HepG2 (cell line): ENCODE measurements around the gene ADAMTS17. TPM values are rescaled to one million over a fixed set of nuclear protein-coding genes. Genes with fewer than 3 reads are reported as not detected.

Source experiments
- ATAC-seq: fragments of 200-7000 bp; cut with Tn5 transposase; 3 replicates; pipeline ENCODE4 v1.9.1; 2020; ENCODE audit warnings: mild to moderate bottlenecking, moderate library complexity
- BruUV-seq: library from RNA; stranded (reverse); fragments of 400-500 nt; replicated peaks from 2 replicates; lab custom pipeline; 2021; lab: Mats Ljungman, UMichigan
- CTCF ChIA-PET: fragments of 300-600 bp; formaldehyde crosslinking; extraction: SDS; loops from one replicate; lab custom pipeline; 2021; ENCODE audit warnings: low total read pairs, inconsistent platforms, low intra/inter-chr PET ratio; lab: Yijun Ruan, JAX
- POLR2A ChIA-PET: fragments of 350-600 bp; sonication (Branson Sonifier 250); formaldehyde crosslinking; loops from one replicate; lab custom pipeline; 2020; ENCODE audit warnings: antibody characterized with exemption, inconsistent platforms; lab: Yijun Ruan, JAX
- DNase-seq: peaks from one replicate; pipeline ENCODE4 v3.0.0-alpha.2; 2015; ENCODE audit warnings: low spot score
- FAIRE-seq: peaks from 3 replicates; lab custom pipeline; 2011; peaks lifted over from hg19 to GRCh38; lab: Jason Lieb, UNC
- H2AFZ ChIP-seq: one replicate; pipeline ENCODE4 v1.6.1; 2011; ENCODE audit warnings: low read length, inconsistent platforms
- H3K27ac ChIP-seq: fragments of 300-600 bp; 3 replicates; pipeline ENCODE4 v1.8.0; 2011; ENCODE audit warnings: mixed run types, mild to moderate bottlenecking, mixed read lengths, low read length, inconsistent platforms; ENCODE audit not compliant: insufficient read depth; ENCODE audit errors: extremely low read length
- H3K27me3 ChIP-seq, 2 experiments: fragments of 200-600 bp in 1 of 2; 2 replicates in 1 of 2; 3 replicates in 1 of 2; pipeline versions ENCODE4 v1.6.0 to v1.8.0; 2011; ENCODE audit warnings: low read length in 2 of 2, mild to moderate bottlenecking in 2 of 2, moderate library complexity in 2 of 2, inconsistent platforms in 1 of 2; ENCODE audit not compliant: insufficient read depth in 2 of 2, control insufficient read depth in 1 of 2
- H3K36me3 ChIP-seq, 2 experiments: fragments of 200-600 bp in 1 of 2; replicated peaks in 1 of 2; 2 replicates in 1 of 2; 3 replicates in 1 of 2; pipeline versions ENCODE4 v1.5.1 to v1.8.0; 2011; ENCODE audit warnings: low read length in 2 of 2, inconsistent platforms in 1 of 2; ENCODE audit not compliant: insufficient read depth in 2 of 2, control insufficient read depth in 1 of 2
- H3K4me1 ChIP-seq: 2 replicates; pipeline ENCODE4 v1.5.1; 2012; ENCODE audit warnings: low read length, inconsistent platforms; ENCODE audit not compliant: insufficient read depth
- H3K4me2 ChIP-seq: 2 replicates; pipeline ENCODE4 v1.6.0; 2011; ENCODE audit warnings: low read depth, low read length, inconsistent platforms
- H3K4me3 ChIP-seq, 3 experiments: fragments of 200-600 bp in 1 of 3; sonication (generic), shearing (Covaris generic) in 1 of 3; replicated peaks in 1 of 3; 2 replicates each; pipeline ENCODE4 v1.5.1; 2011 to 2016; ENCODE audit warnings: low read length in 3 of 3, inconsistent platforms in 2 of 3, low read depth in 2 of 3, mild to moderate bottlenecking in 2 of 3, control low read depth in 1 of 3, mixed read lengths in 1 of 3; ENCODE audit not compliant: insufficient read depth in 1 of 3
- H3K79me2 ChIP-seq: one replicate; pipeline ENCODE4 v1.6.1; 2011; ENCODE audit warnings: low read length, inconsistent platforms; ENCODE audit not compliant: insufficient read depth
- H3K9ac ChIP-seq: 2 replicates; pipeline ENCODE4 v1.6.0; 2011; ENCODE audit warnings: mild to moderate bottlenecking, low read depth, low read length, inconsistent platforms; ENCODE audit not compliant: insufficient read depth
- H3K9me3 ChIP-seq: 2 replicates; pipeline ENCODE4 v1.5.1; 2012; ENCODE audit warnings: mild to moderate bottlenecking, low read length
- H4K20me1 ChIP-seq: 2 replicates; pipeline ENCODE4 v1.6.0; 2011; ENCODE audit warnings: inconsistent platforms, mild to moderate bottlenecking, low read length, moderate library complexity; ENCODE audit not compliant: insufficient read depth
- AFF4 ChIP-seq: sonication (generic); formaldehyde crosslinking; IDR thresholded peaks from 2 replicates; pipeline ENCODE4 v1.4.0; 2020; ENCODE audit warnings: missing genetic modification reagents
- CCDC6 ChIP-seq: sonication (generic); formaldehyde crosslinking; IDR thresholded peaks from 2 replicates; pipeline ENCODE4 v1.8.1; 2022; ENCODE audit warnings: mild to moderate bottlenecking, missing genetic modification reagents, moderate library complexity
- FOXO1 ChIP-seq: sonication (generic); formaldehyde crosslinking; IDR thresholded peaks from 2 replicates; pipeline ENCODE4 v1.4.0; 2020; ENCODE audit warnings: missing genetic modification reagents
- KIAA2018 ChIP-seq: sonication (generic); formaldehyde crosslinking; IDR thresholded peaks from 2 replicates; pipeline ENCODE4 v1.5.0; 2020; ENCODE audit warnings: mild to moderate bottlenecking, missing genetic modification reagents, borderline replicate concordance
- SETDB1 ChIP-seq: sonication (generic); formaldehyde crosslinking; IDR thresholded peaks from 2 replicates; pipeline ENCODE4 v1.5.1; 2020; ENCODE audit warnings: missing genetic modification reagents, mild to moderate bottlenecking, borderline replicate concordance
- ZNF207 ChIP-seq: fragments of 450-650 bp; IDR thresholded peaks from 2 replicates; pipeline ENCODE4 v1.6.1; 2016; ENCODE audit warnings: antibody characterized with exemption, borderline replicate concordance
- WGBS: methylation state at CpG from one replicate; pipeline ENCODE4 v1.1.6; 2017; ENCODE audit warnings: low lambda C conversion rate; 5-methylcytosine and 5-hydroxymethylcytosine counted together
- in situ Hi-C: cut with HindIII; loops from 2 replicates; pipeline ENCODE4 v1.10.0; 2017; ENCODE audit warnings: low pct_unique_long_range_greater_than_20kb; ENCODE audit not compliant: extremely low pct_ligation_motif_present
- intact Hi-C: fragments of 100-400 bp; cut with micrococcal nuclease; formaldehyde crosslinking; loops from one replicate; pipeline ENCODE4 v1.10.0; 2022; ENCODE audit not compliant: unreplicated experiment
- polyA plus RNA-seq, 8 experiments: library from polyadenylated mRNA; depleted of rRNA in 3 of 8; stranded (reverse) in 7 of 8; unstranded in 1 of 8; fragments of >200 nt; fragmentation: Illumina TruSeq in 4 of 8; extraction: Trizol in 4 of 8; gene quantifications; 2 replicates each; pipeline versions ENCODE4 v1.2.1 to v1.2.3, GENCODE V29; 2011 to 2016; ENCODE audit warnings: low read depth in 4 of 8, missing spikeins in 1 of 8, mixed read lengths in 1 of 8; ENCODE audit not compliant: insufficient read depth in 1 of 8
- total RNA-seq, 5 experiments: library from RNA; depleted of rRNA; stranded (reverse); fragments of >200 nt; fragmentation: Illumina TruSeq; extraction: Trizol; gene quantifications; 2 replicates each; pipeline ENCODE4 v1.2.3, GENCODE V29; 2016; ENCODE audit warnings: low read depth in 1 of 5

Gene ADAMTS17
- total and polyA plus RNA-seq, 2 of the 13 experiments (the other 11 are each of a cell fraction or from before 2014, with no cell fraction given) = 0.02 to 0.04 TPM

- Histone ChIP-seq H3K36me3 (no peaks in the 10 kb centered on the region), H3K4me2 (no peak overlapping the region), H3K9ac (no peak overlapping the region), H3K79me2 (no peaks in the 10 kb centered on the region), H3K27me3 (peaks cover 1 to 4% of the 10 kb centered on the region in 2 experiments; a peak in 1 of 5 replicates), H4K20me1 (no peaks in the 10 kb centered on the region), H3K4me3 (no peak overlapping the region), H3K27ac (no peak overlapping the region), H3K4me1 (peaks cover 14% of the 10 kb centered on the region), H2AFZ (no peak overlapping the region), H3K9me3 (no peaks in the 10 kb centered on the region)
- no peak for FAIRE-seq
- BruUV-seq = no TSS peak
- CTCF ChIA-PET = no interaction called here
- intact Hi-C loops (loop anchor here (5.0 kb wide), 1 partner anchor 207 kb away; no protein-coding TSS in a partner anchor), in situ Hi-C loops (loop anchor here (25.0 kb wide), 1 partner anchor 872 kb away; the partner anchor contains the start of gene LRRC28)
- ATAC-seq = no peak
- 32% methylated on average over 7 of the region's 7 CpGs for WGBS
- POLR2A ChIA-PET = no interaction called here
- no peak for DNase-seq
- TF ChIP-seq SETDB1 (CRISPR knock-in tag) (no peak), CCDC6 (CRISPR knock-in tag) (no peak), ZNF207 (no peak), KIAA2018 (CRISPR knock-in tag) (no peak), FOXO1 (CRISPR knock-in tag) (no peak), AFF4 (CRISPR knock-in tag) (no peak)
Measured at GRCh38 chr15:100134089-100134583, 207.6 kb downstream of the ADAMTS17 start.
